NCI-H2107 (cell line): ENCODE measurements around the gene ARL5A.
"Not testable (repeated sequence)": the region's sequence is repeated elsewhere in the genome, so short reads cannot be mapped to it uniquely, and the experiment has no call there.

Experiments
- DNase-seq: peaks from one replicate; lab custom pipeline; 2025; lab: John Stamatoyannopoulos, UW

Gene ARL5A

GRCh38 chr2:151795646-151796240 lies 32.5 kb downstream of the ARL5A start:
- DNase-seq = no peak

DNA sequence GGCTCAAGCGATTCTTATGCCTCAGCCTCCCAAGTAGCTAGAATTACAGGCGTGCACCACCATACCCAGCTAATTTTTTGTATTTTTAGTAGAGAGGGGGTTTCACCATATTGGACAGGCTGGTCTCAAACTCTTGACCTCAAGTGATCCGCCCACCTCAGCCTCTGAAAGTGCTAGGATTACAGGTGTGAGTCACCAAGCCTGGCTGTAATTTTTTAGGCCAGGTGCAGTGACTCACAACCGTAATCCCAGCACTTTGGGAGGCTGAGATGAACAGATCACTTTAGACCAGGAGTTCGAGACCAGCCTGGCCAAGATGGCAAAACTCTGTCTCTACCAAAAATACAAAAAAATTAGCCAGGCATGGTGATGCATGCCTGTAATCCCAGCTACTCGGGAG lies 33.8 kb downstream of the ARL5A start:
- DNase-seq = not testable (repeated sequence)

DNA sequence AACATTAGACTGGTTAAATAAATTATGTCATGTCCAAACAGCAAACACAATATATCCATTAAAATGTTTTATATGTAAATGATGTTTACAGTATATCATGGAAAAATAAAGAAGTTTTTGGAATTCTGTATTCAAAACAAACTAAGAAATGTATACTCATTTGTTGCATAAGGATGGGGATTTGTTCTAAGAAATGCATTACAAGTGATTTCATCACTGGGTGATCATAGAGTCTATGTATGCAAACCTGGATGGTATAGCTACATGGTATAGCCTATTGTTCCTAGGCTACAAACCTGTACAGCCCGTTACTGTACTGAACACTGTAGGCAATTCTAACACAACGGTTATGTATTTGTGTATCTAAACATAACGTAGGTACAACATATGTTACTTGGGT lies 35.1 kb downstream of the ARL5A start:
- DNase-seq = no peak

GRCh38 chr2:151792589-151792988 lies 35.6 kb downstream of the ARL5A start:
- no peak for DNase-seq

DNA sequence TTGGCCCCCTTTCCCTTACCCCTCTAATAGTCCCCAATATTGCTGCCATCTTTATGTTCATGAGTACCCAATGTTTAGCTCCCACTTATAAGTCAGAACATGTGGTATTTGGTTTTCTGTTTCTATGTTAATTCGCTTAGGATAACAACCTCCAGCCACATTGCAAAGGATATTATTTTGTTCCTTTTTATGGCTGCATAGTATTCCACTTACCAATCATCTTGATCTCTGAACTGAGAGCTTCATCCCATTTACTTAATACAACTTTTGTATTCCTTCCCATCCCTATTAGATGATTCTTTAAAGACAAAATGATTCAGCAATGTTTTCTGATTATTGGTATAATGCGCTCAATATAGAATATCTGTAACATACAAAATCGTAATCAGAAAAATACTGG lies 36.7 kb downstream of the ARL5A start:
- no peak for DNase-seq

DNA sequence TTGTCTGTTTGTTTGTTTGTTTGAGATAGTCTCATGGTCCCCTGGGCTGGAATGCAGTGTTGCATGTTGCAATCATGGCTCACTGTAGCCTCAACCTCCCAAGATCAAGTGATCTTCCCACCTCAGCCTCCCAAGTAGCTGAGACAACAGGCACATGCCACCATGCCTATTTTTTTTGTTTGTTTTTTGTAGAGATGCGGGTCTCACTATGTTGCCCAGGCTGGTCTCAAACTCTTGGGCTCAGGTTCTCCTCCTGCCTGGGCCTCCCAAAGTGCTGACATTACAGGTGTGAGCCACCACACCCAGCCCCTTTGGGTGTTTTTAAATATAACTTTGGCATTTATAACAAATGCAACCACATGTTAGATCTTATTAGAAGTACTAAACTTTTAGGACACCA lies 37.5 kb downstream of the ARL5A start:
- no peak for DNase-seq

- no peak for DNase-seq
Measured at GRCh38 chr2:151789055-151789834, 39.0 kb downstream of the ARL5A start.

DNA sequence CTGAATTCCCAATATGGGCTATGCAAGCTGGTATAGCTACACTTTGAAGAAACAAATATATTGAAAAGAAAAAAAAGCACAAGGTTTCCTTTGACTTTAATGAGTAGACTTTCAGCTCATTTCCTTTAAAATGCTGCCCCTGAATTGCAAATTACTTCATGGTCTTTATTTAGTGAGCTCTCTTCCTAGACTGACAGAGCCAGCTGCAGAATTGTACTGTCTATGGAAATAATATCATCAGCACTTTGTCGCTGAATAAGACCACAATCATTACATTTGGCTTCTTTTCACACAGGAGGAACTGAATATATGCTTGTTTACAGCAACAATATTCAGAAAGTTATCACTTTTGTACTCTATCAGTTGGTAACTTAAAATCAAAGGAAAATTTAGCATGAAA lies 41.7 kb downstream of the ARL5A start:
- DNase-seq = no peak

DNA sequence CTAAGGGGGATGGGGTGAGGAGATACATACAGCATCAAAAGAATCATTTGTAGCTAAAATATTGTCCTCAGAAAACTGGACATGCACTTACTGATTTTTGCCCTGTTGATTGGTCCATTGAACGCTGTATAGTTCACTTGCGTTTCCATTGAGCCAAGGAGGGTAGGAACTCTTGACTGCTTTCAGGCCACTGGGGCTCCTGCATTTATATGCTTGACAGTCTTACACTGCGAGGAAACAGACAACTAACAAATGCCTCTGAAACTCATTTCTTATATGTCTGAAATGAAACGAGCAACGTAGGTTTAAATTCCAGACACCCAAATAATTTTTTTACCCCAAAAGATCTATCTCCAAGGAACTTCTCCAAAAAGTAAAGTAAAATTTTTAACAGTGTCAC lies 42.1 kb downstream of the ARL5A start:
- DNase-seq = no peak

DNA sequence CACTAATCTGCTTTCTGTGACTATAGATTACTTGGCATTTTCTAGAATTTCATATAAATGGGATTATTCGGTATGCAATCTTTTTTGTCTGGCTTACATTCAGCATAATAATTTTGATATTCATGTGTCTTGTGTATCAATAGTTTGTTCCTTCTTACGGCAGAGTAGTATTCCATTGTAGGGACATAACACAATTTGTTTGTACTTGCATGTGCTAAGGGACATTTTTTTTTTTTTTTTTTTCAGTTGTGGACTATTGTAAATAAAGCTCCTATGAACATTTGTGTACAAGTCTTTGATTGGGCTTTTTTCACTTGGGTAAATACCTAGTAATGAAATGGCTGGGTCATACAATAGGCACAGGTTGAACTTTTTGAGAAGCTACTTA lies 45.1 kb downstream of the ARL5A start:
- DNase-seq = no peak

GRCh38 chr2:151782378-151783132 lies 45.7 kb downstream of the ARL5A start:
- DNase-seq = no peak

- DNase-seq = no peak
Measured at GRCh38 chr2:151781642-151782041, 46.6 kb downstream of the ARL5A start.

GRCh38 chr2:151780938-151781337 lies 47.3 kb downstream of the ARL5A start:
- no peak for DNase-seq

- DNase-seq = no peak
Measured at GRCh38 chr2:151777935-151778334, 50.3 kb downstream of the ARL5A start.

DNA sequence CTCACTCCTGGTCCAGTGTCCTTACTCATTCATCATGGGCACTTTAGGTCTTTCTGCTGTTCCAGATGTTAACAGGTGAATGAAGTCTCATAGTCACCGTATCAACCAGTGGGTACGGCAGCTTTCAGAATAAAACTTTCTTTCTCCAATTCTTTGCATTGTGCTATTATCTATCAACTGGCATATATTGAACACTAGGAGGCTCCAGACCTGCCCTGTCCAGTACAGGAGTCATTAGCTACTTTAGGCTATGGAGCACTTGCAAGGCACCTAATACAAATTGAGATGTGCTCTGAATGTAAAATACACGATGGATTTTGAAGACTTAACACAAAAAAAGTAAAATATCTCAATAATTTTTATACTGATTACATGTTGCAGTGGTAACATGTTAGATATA lies 50.7 kb downstream of the ARL5A start:
- no peak for DNase-seq

DNA sequence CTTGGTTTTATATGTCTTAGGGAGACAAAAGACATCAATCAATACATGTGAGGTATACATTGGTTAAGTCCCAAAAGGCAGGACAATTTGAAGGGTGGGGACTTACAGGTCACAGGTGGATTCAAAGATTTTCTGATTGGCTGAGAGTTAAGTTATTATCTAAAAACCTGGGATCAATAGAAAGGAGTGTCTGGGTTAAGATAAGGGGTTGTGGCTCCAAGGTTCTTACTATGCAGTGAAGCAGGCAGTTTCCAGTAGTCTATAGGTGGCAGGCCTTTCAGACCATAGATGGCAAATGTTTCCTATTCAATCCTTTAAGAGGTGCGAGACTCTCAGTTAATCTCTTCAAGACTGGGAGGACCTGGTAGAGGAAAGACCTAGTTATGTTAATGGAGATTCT lies 51.9 kb downstream of the ARL5A start:
- no peak for DNase-seq

- no peak for DNase-seq
Measured at GRCh38 chr2:151775057-151775740, 53.0 kb downstream of the ARL5A start.

GRCh38 chr2:151774506-151774905 lies 53.7 kb downstream of the ARL5A start:
- no peak for DNase-seq

GRCh38 chr2:151771599-151772358 lies 56.4 kb downstream of the ARL5A start:
- DNase-seq = no peak

GRCh38 chr2:151770995-151771394 lies 57.2 kb downstream of the ARL5A start:
- DNase-seq = no peak

DNA sequence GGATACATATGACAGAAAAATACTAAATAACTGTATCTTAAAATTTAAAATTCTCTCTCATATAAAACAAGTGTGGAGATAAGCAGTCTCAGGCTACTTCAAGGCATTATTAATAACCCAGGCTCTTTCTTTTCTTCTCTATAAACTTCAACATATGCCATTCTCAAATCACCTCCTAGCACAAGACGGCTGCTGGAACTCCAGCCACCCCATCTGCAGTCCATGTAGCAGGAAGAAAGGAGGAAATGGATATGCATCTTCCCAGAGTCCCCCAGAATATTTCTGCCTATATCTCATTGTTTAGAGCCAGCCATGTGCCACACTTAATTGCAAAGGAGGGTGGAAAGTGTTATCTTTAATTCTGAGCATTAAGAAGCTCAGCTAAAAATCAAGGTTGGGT lies 58.6 kb downstream of the ARL5A start:
- DNase-seq = no peak

DNA sequence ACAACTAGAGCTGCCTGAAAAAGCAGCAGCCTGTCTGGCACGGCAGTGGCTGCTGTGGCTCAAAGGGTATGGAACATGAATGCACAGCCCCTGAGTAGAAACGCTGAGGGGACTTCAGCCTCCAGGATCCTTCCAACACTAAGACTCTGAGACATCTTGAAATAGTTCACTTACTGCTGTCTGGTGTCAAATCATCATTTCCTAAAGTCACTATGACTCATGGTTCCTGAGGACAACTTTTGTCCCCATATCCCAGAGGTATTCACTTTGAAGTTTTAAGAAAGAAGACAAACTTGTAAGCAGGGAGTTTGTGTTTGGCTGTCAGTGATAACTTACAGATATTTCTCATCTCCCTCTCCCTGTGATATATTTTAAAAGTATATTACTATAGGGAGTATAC lies 60.7 kb downstream of the ARL5A start:
- no peak for DNase-seq
